Heart left ventricle (tissue), 16 donors: Measurements from ENCODE around the gene LNP1. TPM values are rescaled to one million over a fixed set of nuclear protein-coding genes. Genes with fewer than 3 reads are reported as not detected.

Experiments used
- ATAC-seq, 4 donors: fragments of 200-7000 bp; cut with Tn5 transposase; one replicate each; pipeline ENCODE4 v1.9.1; 2020 to 2022; ENCODE audit warnings: moderate library complexity in 4 of 4, mild to moderate bottlenecking in 3 of 4, moderate number of reproducible peaks in 1 of 4
- DNase-seq, 5 donors: peaks; one replicate each; pipeline ENCODE4 v3.0.0-alpha.2; 2020
- H3K27ac ChIP-seq, 12 donors: fragments of 200-600 bp; sonication (generic) in 4 of 12; one replicate each; pipeline versions ENCODE4 v1.5.0 to v1.8.0; 2016 to 2022; ENCODE audit warnings: mild to moderate bottlenecking in 2 of 12
- H3K27me3 ChIP-seq, 9 donors: fragments of 200-600 bp; sonication (generic) in 2 of 9; one replicate each; pipeline versions ENCODE4 v1.5.1 to v1.8.0; 2016 to 2022; ENCODE audit warnings: mild to moderate bottlenecking in 3 of 9
- H3K36me3 ChIP-seq, 9 donors: fragments of 200-600 bp; sonication (generic) in 2 of 9; one replicate each; pipeline versions ENCODE4 v1.5.0 to v1.8.0; 2018 to 2022; ENCODE audit warnings: mild to moderate bottlenecking in 2 of 9
- H3K4me1 ChIP-seq, 12 donors: fragments of 200-600 bp; sonication (generic) in 4 of 12; one replicate each; pipeline versions ENCODE4 v1.5.0 to v1.8.0; 2016 to 2022; ENCODE audit warnings: mild to moderate bottlenecking in 3 of 12
- H3K4me3 ChIP-seq, 12 donors: fragments of 200-600 bp; sonication (generic) in 4 of 12; one replicate each; pipeline versions ENCODE4 v1.5.0 to v1.8.0; 2017 to 2022; ENCODE audit warnings: mild to moderate bottlenecking in 9 of 12, moderate library complexity in 4 of 12
- H3K9me3 ChIP-seq, 12 donors: fragments of 200-600 bp; sonication (generic) in 4 of 12; one replicate each; pipeline versions ENCODE4 v1.5.0 to v1.8.0; 2016 to 2022; ENCODE audit warnings: mild to moderate bottlenecking in 1 of 12
- POLR2A ChIP-seq, 2 donors: fragments of 450-650 bp; IDR thresholded peaks; one replicate each; pipeline ENCODE4 v1.6.1; 2017; ENCODE audit warnings: antibody characterized with exemption in 2 of 2, mild to moderate bottlenecking in 2 of 2, moderate library complexity in 2 of 2
- whole genome bisulfite sequencing, 4 donors: extraction: QIAGEN DNeasy Blood & Tissue Kit in 2 of 4; methylation state at CpG; one replicate each; pipeline versions ENCODE4 v1.1.5 to v1.1.7; 2013 to 2018; 5-methylcytosine and 5-hydroxymethylcytosine counted together
- intact Hi-C, 10 donors: fragments of 100-400 bp; cut with DNase I; formaldehyde crosslinking; loops; one replicate each; pipeline versions ENCODE4 v1.11.1 to v1.14.2; 2022
- polyA plus RNA-seq, 2 donors: library from polyadenylated mRNA; stranded (reverse); fragments of 200-250 nt; gene quantifications; one replicate each; pipeline ENCODE4 v1.2.3, GENCODE V29; 2013
- total RNA-seq, 9 donors: library from RNA; depleted of rRNA in 2 of 9; stranded (reverse); fragments of >200 nt in 2 of 9; fragmentation: NEBNext Ultra II Directional in 3 of 9; extraction: Animal tissue kit (Norgen Biotek cat#: 25700) in 3 of 9; gene quantifications; one replicate each; pipeline versions ENCODE4 v1.1.0 to v1.2.4, GENCODE V29; 2016 to 2023
- TF ChIP-seq, protein P1 (sequence below), 12 donors: fragments of 200-600 bp; sonication (generic) in 4 of 12; IDR thresholded peaks; one replicate each; pipeline versions ENCODE4 v1.5.0 to v1.8.0; 2018 to 2022; ENCODE audit warnings: antibody characterized with exemption in 12 of 12, mild to moderate bottlenecking in 5 of 12
- donor health status: ischemic (EF 13 %, LVEDD 7.1; RV severe dilation, severe dysfunction).
- donor health status: healthy with polysubstance abuse.
- donor health status: DM: no; HTN: yes; CAD: no.
- donor health status: DM: no; HTN: no; CAD: no.
- donor health status: ischemic (EF 25% LVEDD 6.9; RV normal size, moderate dysfunction).
- donor health status: ischemic (EF 25% LVEDD 5.7; RV mildly dilated, moderate dysfunction).
- donor health status: healthy.
- donor health status: DM: yes; HTN: yes; CAD: no.
- donor health status: ischemic (EF 35%, LVEDD 5.7; RV mildly dilated, moderate dysfunction).
- donor health status: nonischemic (EF 11% LVEDD 7.7; RV severe dilation, severe dysfunction).
- donor health status: DM: yes; HTN: yes; CAD: no.
- donor health status: PGD.
- donor health status: ischemic (EF 29% LVEDD 5.4; RV normal size, mild dysfunction).
- donor health status: nonischemic (EF 23%, LVEDD 6.1; RV moderate dilation, normal function).

The LNP1 gene
- total and polyA plus RNA-seq, 11 donors: 1.4 to 5.9 (median 3.5) TPM

DNA sequence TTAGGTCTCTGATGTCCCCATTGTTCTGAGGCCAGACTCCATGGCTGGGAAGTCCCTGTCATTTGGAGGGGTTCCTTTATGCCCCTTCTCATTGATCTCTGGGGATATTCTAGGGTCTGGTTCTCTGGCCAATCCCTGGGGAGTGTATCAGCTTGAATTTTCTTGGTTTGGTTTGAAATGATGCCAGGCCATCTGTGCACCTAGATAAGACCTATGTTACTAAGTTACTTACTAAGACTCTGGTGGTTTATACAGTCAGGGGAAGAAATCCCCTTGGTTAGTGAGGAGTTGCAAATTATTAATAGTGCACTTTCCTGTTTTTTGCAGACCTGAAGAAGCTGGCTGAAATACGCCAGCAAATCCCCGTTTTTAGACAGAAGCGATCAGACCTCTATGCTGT, 46.5 kb upstream of the LNP1 start:
- TF ChIP-seq POLR2A (IDR thresholded peaks at IDR 0.05): no peak
- WGBS, 4 donors: 93 to 97% (median 94%) methylated on average over 3 of the region's 3 CpGs
- DNase-seq (no peak), ATAC-seq (no peak)
- Histone ChIP-seq H3K27ac (no peak overlapping the region), H3K36me3 (peaks cover 0 to 79% (median 67%) of the 10 kb centered on the region in 9 donors), H3K9me3 (no peaks in the 10 kb centered on the region), H3K27me3 (no peaks in the 10 kb centered on the region), H3K4me3 (no peak overlapping the region), H3K4me1 (peaks cover 0 to 8% (median 0%) of the 10 kb centered on the region in 12 donors)
- intact Hi-C loops: no loop called here

DNA sequence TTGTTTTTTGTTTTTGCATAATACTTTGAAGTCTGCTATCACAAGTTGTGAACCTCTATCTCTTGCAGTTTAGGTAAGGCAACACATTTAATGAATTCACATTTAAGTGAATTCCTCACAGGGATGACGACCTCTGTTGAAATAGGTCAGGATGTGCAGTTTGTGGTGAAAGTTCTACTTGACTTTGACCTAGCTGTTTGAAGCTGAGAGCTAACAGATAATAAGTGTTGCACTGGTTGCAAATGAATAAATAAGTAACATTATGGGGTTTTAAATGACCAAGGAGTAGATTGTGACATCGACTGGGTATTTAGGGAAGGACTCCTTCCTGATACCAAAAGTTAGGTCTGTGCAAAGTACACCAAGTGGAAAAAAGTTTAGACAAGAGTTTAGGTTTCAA, 42.9 kb upstream of the LNP1 start:
- H3K4me3 ChIP-seq: no peak overlapping the region
- no peak for ATAC-seq
- TF ChIP-seq POLR2A (IDR thresholded peaks at IDR 0.05): no peak
- TF ChIP-seq, protein P1, sequence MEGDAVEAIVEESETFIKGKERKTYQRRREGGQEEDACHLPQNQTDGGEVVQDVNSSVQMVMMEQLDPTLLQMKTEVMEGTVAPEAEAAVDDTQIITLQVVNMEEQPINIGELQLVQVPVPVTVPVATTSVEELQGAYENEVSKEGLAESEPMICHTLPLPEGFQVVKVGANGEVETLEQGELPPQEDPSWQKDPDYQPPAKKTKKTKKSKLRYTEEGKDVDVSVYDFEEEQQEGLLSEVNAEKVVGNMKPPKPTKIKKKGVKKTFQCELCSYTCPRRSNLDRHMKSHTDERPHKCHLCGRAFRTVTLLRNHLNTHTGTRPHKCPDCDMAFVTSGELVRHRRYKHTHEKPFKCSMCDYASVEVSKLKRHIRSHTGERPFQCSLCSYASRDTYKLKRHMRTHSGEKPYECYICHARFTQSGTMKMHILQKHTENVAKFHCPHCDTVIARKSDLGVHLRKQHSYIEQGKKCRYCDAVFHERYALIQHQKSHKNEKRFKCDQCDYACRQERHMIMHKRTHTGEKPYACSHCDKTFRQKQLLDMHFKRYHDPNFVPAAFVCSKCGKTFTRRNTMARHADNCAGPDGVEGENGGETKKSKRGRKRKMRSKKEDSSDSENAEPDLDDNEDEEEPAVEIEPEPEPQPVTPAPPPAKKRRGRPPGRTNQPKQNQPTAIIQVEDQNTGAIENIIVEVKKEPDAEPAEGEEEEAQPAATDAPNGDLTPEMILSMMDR (IDR thresholded peaks at IDR 0.05): no peak
- H3K4me1 ChIP-seq: no peaks in the 10 kb centered on the region
- H3K36me3 ChIP-seq: peaks cover 2 to 92% (median 78%) of the 10 kb centered on the region in 9 donors
- peaks cover 0 to 12% (median 2%) of the 10 kb centered on the region in 12 donors for H3K9me3 ChIP-seq
- intact Hi-C loops: no loop called here
- H3K27ac ChIP-seq: no peak overlapping the region
- WGBS, 4 donors: 91 to 96% (median 93%) methylated on average over 2 of the region's 2 CpGs
- no peaks in the 10 kb centered on the region for H3K27me3 ChIP-seq
- DNase-seq: no peak

- no peak overlapping the region for H3K4me3 ChIP-seq
- TF ChIP-seq, protein P1 (IDR thresholded peaks at IDR 0.05): no peak
- no peak for TF ChIP-seq POLR2A (IDR thresholded peaks at IDR 0.05)
- no peaks in the 10 kb centered on the region for H3K27me3 ChIP-seq
- H3K36me3 ChIP-seq: peaks cover 2 to 92% (median 78%) of the 10 kb centered on the region in 9 donors
- peaks cover 0 to 12% (median 2%) of the 10 kb centered on the region in 12 donors for H3K9me3 ChIP-seq
- no peak overlapping the region for H3K27ac ChIP-seq
- 94 to 97% (median 95%) methylated on average over 3 of the region's 3 CpGs for WGBS, 4 donors
- H3K4me1 ChIP-seq: no peaks in the 10 kb centered on the region
- DNase-seq (no peak), ATAC-seq (no peak)
- intact Hi-C loops: no loop called here
Measured at GRCh38 chr3:100359035-100359434, 42.3 kb upstream of the LNP1 start.

GRCh38 chr3:100360757-100361496, 40.4 kb upstream of the LNP1 start:
- peaks cover 0 to 12% (median 2%) of the 10 kb centered on the region in 12 donors for H3K9me3 ChIP-seq
- no peak overlapping the region for H3K4me3 ChIP-seq
- 85 to 100% (median 97%) methylated on average over 4 of the region's 4 CpGs for WGBS, 4 donors
- peaks cover 2 to 92% (median 78%) of the 10 kb centered on the region in 9 donors for H3K36me3 ChIP-seq
- H3K27ac ChIP-seq: no peak overlapping the region
- no peaks in the 10 kb centered on the region for H3K4me1 ChIP-seq
- TF ChIP-seq, protein P1 (IDR thresholded peaks at IDR 0.05): no peak
- TF ChIP-seq POLR2A (IDR thresholded peaks at IDR 0.05): no peak
- intact Hi-C loops: no loop called here
- no peaks in the 10 kb centered on the region for H3K27me3 ChIP-seq
- DNase-seq (no peak), ATAC-seq (peak in 1 of 4 donors; percentile 20)
